H1 (cell line): ENCODE results near the gene RALA. TPM values are rescaled to one million over a fixed set of nuclear protein-coding genes. Genes with fewer than 3 reads are reported as not detected.
"Not testable (repeated sequence)": the region's sequence is repeated elsewhere in the genome, so short reads cannot be mapped to it uniquely, and the experiment has no call there.

Source experiments
- CTCF ChIA-PET: fragments of 300-600 bp; sonication (Branson Sonifier 250); formaldehyde crosslinking; loops from one replicate; lab custom pipeline; 2021; ENCODE audit not compliant: partially characterized antibody; lab: Charles Lee
- POLR2A ChIA-PET: fragments of 300-600 bp; sonication (Branson Sonifier 250); formaldehyde crosslinking; loops from one replicate; lab custom pipeline; 2021; ENCODE audit warnings: inconsistent platforms; ENCODE audit not compliant: partially characterized antibody; lab: Charles Lee
- DNase-seq, 2 experiments: peaks; one replicate each; pipeline versions ENCODE4 v3.0.0 to v3.0.0-alpha.2; 2010 to 2022; ENCODE audit warnings: low spot score in 2 of 2, low read depth in 1 of 2, mixed read lengths in 1 of 2
- FAIRE-seq: peaks from 2 replicates; lab custom pipeline; 2011; peaks lifted over from hg19 to GRCh38; lab: Jason Lieb, UNC
- H2AFZ ChIP-seq: 2 replicates; pipeline ENCODE4 v1.8.1; 2012; ENCODE audit warnings: low read length, inconsistent platforms
- H2AK5ac ChIP-seq: 2 replicates; pipeline ENCODE4 v1.6.1; 2013; ENCODE audit warnings: low read depth, low read length
- H2BK120ac ChIP-seq: replicated peaks from 2 replicates; pipeline ENCODE3; 2013; ENCODE audit warnings: low read depth, low read length, inconsistent platforms
- H2BK12ac ChIP-seq: 2 replicates; pipeline ENCODE4 v1.6.1; 2013; ENCODE audit warnings: low read depth, low read length
- H2BK15ac ChIP-seq: 2 replicates; pipeline ENCODE4 v1.6.1; 2013; ENCODE audit warnings: low read length
- H2BK20ac ChIP-seq: 2 replicates; pipeline ENCODE4 v1.6.1; 2013; ENCODE audit warnings: low read length
- H2BK5ac ChIP-seq: 2 replicates; pipeline ENCODE4 v1.6.1; 2013; ENCODE audit warnings: low read depth, low read length
- H3K14ac ChIP-seq: 2 replicates; pipeline ENCODE4 v1.6.1; 2013; ENCODE audit warnings: inconsistent platforms; ENCODE audit not compliant: insufficient read length
- H3K18ac ChIP-seq: 2 replicates; pipeline ENCODE4 v1.6.1; 2013; ENCODE audit warnings: low read length; ENCODE audit errors: extremely low read depth
- H3K23ac ChIP-seq: 2 replicates; pipeline ENCODE4 v1.6.1; 2013; ENCODE audit warnings: inconsistent platforms; ENCODE audit not compliant: insufficient read length
- H3K23me2 ChIP-seq: 2 replicates; pipeline ENCODE4 v1.6.1; 2013; ENCODE audit warnings: low read depth, low read length
- H3K27ac ChIP-seq: 2 replicates; pipeline ENCODE4 v1.6.1; 2011; ENCODE audit warnings: low read depth, low read length, inconsistent platforms
- H3K27me3 ChIP-seq, 4 experiments: replicated peaks in 1 of 4; 1 replicate in 1 of 4; 2 replicates in 3 of 4; pipeline versions ENCODE4 v1.6.1 to v1.8.1; 2011 to 2013; ENCODE audit warnings: low read length in 3 of 4, mild to moderate bottlenecking in 3 of 4, inconsistent platforms in 2 of 4, mixed read lengths in 2 of 4, moderate library complexity in 1 of 4; ENCODE audit not compliant: control insufficient read depth in 3 of 4, insufficient read depth in 3 of 4; ENCODE audit errors: extremely low read depth in 1 of 4
- H3K36me3 ChIP-seq, 4 experiments: 2 replicates each; pipeline versions ENCODE4 v1.6.1 to v1.8.1; 2011 to 2013; ENCODE audit warnings: mild to moderate bottlenecking in 4 of 4, low read length in 3 of 4, moderate library complexity in 2 of 4, control low read depth in 1 of 4, inconsistent platforms in 1 of 4; ENCODE audit not compliant: insufficient read depth in 4 of 4, control insufficient read depth in 2 of 4
- H3K4ac ChIP-seq: replicated peaks from 2 replicates; pipeline ENCODE3; 2013; ENCODE audit warnings: low read length, low read depth, mixed read lengths, inconsistent platforms; ENCODE audit not compliant: insufficient read length
- H3K4me1 ChIP-seq, 4 experiments: replicated peaks in 1 of 4; 1 replicate in 1 of 4; 2 replicates in 3 of 4; pipeline versions ENCODE4 v1.6.1 to v1.8.1; 2011 to 2013; ENCODE audit warnings: low read length in 3 of 4, inconsistent platforms in 2 of 4, mixed read lengths in 1 of 4; ENCODE audit not compliant: insufficient read depth in 4 of 4, control insufficient read depth in 3 of 4
- H3K4me2 ChIP-seq, 2 experiments: 2 replicates each; pipeline versions ENCODE4 v1.6.1 to v1.8.1; 2011 to 2013; ENCODE audit warnings: low read depth in 2 of 2, low read length in 2 of 2, control low read depth in 1 of 2, inconsistent platforms in 1 of 2, mild to moderate bottlenecking in 1 of 2; ENCODE audit not compliant: insufficient read depth in 1 of 2
- H3K4me3 ChIP-seq, 4 experiments: fragments of 200-600, 300-600 bp in 1 of 4; sonication (generic), shearing (Covaris generic), sonication (Bioruptor Twin) in 1 of 4; 2 replicates each; pipeline versions ENCODE4 v1.5.1 to v1.8.1; 2011 to 2016; ENCODE audit warnings: low read length in 4 of 4, low read depth in 3 of 4, control low read depth in 2 of 4, inconsistent platforms in 2 of 4, mild to moderate bottlenecking in 2 of 4, mixed read lengths in 1 of 4, moderate library complexity in 1 of 4; ENCODE audit not compliant: insufficient read depth in 2 of 4; ENCODE audit errors: extremely low read depth in 1 of 4
- H3K56ac ChIP-seq: replicated peaks from 2 replicates; pipeline ENCODE3; 2013; ENCODE audit warnings: low read depth, mild to moderate bottlenecking, mixed read lengths, low read length, inconsistent platforms; ENCODE audit not compliant: insufficient read length
- H3K79me1 ChIP-seq: 2 replicates; pipeline ENCODE4 v1.6.1; 2013; ENCODE audit warnings: low read depth, low read length, control low read depth
- H3K79me2 ChIP-seq, 2 experiments: 2 replicates each; pipeline versions ENCODE4 v1.6.1 to v1.8.1; 2012 to 2013; ENCODE audit warnings: low read length in 2 of 2, mild to moderate bottlenecking in 2 of 2, inconsistent platforms in 1 of 2; ENCODE audit not compliant: insufficient read depth in 2 of 2, control insufficient read depth in 1 of 2
- H3K9ac ChIP-seq, 4 experiments: replicated peaks in 1 of 4; 1 replicate in 1 of 4; 2 replicates in 3 of 4; pipeline versions ENCODE4 v1.6.1 to v1.8.1; 2011 to 2013; ENCODE audit warnings: low read depth in 3 of 4, low read length in 3 of 4, control low read depth in 2 of 4, mild to moderate bottlenecking in 2 of 4, moderate library complexity in 2 of 4, inconsistent platforms in 1 of 4; ENCODE audit errors: extremely low read depth in 1 of 4
- H3K9me3 ChIP-seq, 2 experiments: 2 replicates each; pipeline versions ENCODE4 v1.6.1 to v1.8.1; 2012 to 2013; ENCODE audit warnings: mild to moderate bottlenecking in 2 of 2, moderate library complexity in 2 of 2, control low read depth in 1 of 2, inconsistent platforms in 1 of 2, low read depth in 1 of 2, low read length in 1 of 2, mixed read lengths in 1 of 2; ENCODE audit not compliant: insufficient read depth in 2 of 2
- H4K20me1 ChIP-seq, 2 experiments: replicated peaks in 1 of 2; 2 replicates each; pipeline versions ENCODE3 to v1.8.1; 2011 to 2013; ENCODE audit warnings: inconsistent platforms in 2 of 2, low read length in 2 of 2, mild to moderate bottlenecking in 1 of 2; ENCODE audit not compliant: insufficient read depth in 2 of 2, control insufficient read depth in 1 of 2
- H4K5ac ChIP-seq: 2 replicates; pipeline ENCODE4 v1.6.1; 2013; ENCODE audit warnings: low read length, low read depth, mixed read lengths, inconsistent platforms; ENCODE audit not compliant: insufficient read length
- H4K8ac ChIP-seq: 2 replicates; pipeline ENCODE4 v1.8.0; 2013; ENCODE audit warnings: mild to moderate bottlenecking, moderate library complexity, low read length, inconsistent platforms; ENCODE audit not compliant: insufficient read depth; ENCODE audit errors: extremely low read depth
- H4K91ac ChIP-seq: replicated peaks from 2 replicates; pipeline ENCODE3; 2013; ENCODE audit warnings: low read length, mixed read lengths, inconsistent platforms; ENCODE audit not compliant: insufficient read length
- CBX5 ChIP-seq: fragments of 300-800, 300-1000 bp; sonication (generic); IDR thresholded peaks from 2 replicates; pipeline ENCODE4 v1.7.1; 2016; ENCODE audit warnings: antibody characterized with exemption, low read length, low read depth
- CTBP2 ChIP-seq: IDR thresholded peaks from 2 replicates; pipeline ENCODE4 v1.7.0; 2011; ENCODE audit warnings: borderline replicate concordance, mild to moderate bottlenecking, moderate library complexity, mixed read lengths, low read length; ENCODE audit not compliant: insufficient read depth, insufficient read length
- GTF2F1 ChIP-seq: IDR thresholded peaks from 2 replicates; pipeline ENCODE4 v1.6.1; 2012; ENCODE audit warnings: low read depth, low read length, improper control_type of control experiment, borderline replicate concordance
- MAFK ChIP-seq: IDR thresholded peaks from 2 replicates; pipeline ENCODE4 v1.6.1; 2012; ENCODE audit warnings: low read depth, mild to moderate bottlenecking, improper control_type of control experiment, low read length
- MAX ChIP-seq: IDR thresholded peaks from 2 replicates; pipeline ENCODE4 v1.6.1; 2012; ENCODE audit warnings: inconsistent platforms
- PHF8 ChIP-seq: fragments of 200-600 bp; sonication (generic); conservative IDR thresholded peaks from 2 replicates; pipeline ENCODE4 v1.7.1; 2012; ENCODE audit warnings: low read depth, mild to moderate bottlenecking, inconsistent platforms, low read length, moderate library complexity
- SRF ChIP-seq: IDR thresholded peaks from 2 replicates; pipeline ENCODE4 v1.6.1; 2011; ENCODE audit warnings: mild to moderate bottlenecking, low read depth, low read length, moderate library complexity
- TAF7 ChIP-seq: optimal IDR thresholded peaks from 2 replicates; pipeline ENCODE3; 2011; ENCODE audit warnings: low read depth, mild to moderate bottlenecking, inconsistent platforms, low read length, moderate library complexity, borderline replicate concordance
- WGBS, 2 experiments: shearing (Covaris generic) in 1 of 2; methylation state at CpG; one replicate each; pipeline versions ENCODE4 v1.1.6 to v1.1.7; 2013 to 2015; ENCODE audit warnings: low lambda C conversion rate in 2 of 2, mixed read lengths in 2 of 2, inconsistent platforms in 1 of 2, low coverage in 1 of 2, missing lambda C conversion rate in 1 of 2; ENCODE audit not compliant: insufficient replicate concordance in 2 of 2, insufficient coverage in 1 of 2, insufficient read length in 1 of 2; ENCODE audit errors: extremely low coverage in 1 of 2, missing lambda C conversion rate in 1 of 2; 5-methylcytosine and 5-hydroxymethylcytosine counted together
- polyA plus RNA-seq, 7 experiments: library from polyadenylated mRNA; depleted of rRNA in 3 of 7; stranded (reverse) in 5 of 7; unstranded in 2 of 7; fragments of >200 nt in 5 of 7; fragments of 200-250 nt in 2 of 7; gene quantifications; 1 replicate in 5 of 7; 2 replicates in 1 of 7; 4 replicates in 1 of 7; pipeline versions ENCODE4 v1.2.1 to v1.2.3, GENCODE V29; 2011 to 2013; ENCODE audit warnings: missing spikeins in 2 of 7, mixed read lengths in 2 of 7
- total RNA-seq: library from RNA; stranded (reverse); fragmentation: NEBNext Ultra II Directional; extraction: Animal tissue kit (Norgen Biotek cat#: 25700); gene quantifications from 2 replicates; pipeline ENCODE4 v1.2.1, GENCODE V29; 2021
- TF ChIP-seq, protein P1 (sequence below): IDR thresholded peaks from 2 replicates; pipeline ENCODE4 v1.6.1; 2012; ENCODE audit warnings: inconsistent platforms

Gene RALA
- total and polyA plus RNA-seq, 2 of the 8 experiments (the other 6 are each of a cell fraction or from before 2014, with no cell fraction given): 24.1 to 72.8 TPM

DNA sequence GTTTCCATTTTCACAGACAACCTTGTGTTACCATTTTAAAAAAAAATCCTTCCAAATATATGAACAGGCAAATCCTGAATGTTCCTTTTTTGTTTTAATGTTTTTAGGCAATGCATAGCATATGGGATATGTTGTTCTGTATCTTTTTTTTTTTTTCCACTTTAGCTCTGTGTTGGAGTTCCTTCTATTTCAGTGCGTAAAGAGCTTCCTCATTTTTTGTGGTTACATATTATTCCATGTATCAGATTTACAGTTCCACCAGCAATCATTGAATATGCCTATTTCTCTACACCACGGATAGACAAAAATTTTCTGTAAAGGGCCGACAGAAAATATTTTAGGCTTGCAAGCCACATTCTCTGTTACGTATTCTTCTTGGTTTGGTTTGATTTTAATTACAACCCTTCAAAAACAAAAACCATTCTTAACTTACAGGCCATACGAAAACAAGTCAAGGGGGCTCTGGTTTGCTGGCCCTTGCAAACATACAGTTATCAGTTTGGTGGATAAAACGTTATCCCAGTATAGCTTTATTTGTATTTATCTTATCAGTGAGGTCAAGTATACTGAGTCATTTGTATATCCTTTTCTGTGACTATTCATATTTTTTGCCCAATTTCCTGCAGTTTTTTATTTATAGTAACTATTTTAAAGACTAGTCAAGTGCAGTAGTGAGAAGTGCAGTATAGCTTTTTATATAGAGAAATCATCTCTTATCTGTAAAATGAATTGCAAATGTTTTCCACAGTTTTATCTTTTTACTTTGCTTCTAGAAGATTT, 55.7 kb downstream of the RALA start (continued):
- TF ChIP-seq GTF2F1 (no peak), MAX (no peak), SRF (no peak), PHF8 (no peak), TAF7 (no peak), MAFK (no peak), CTBP2 (no peak), CBX5 (no peak)
- TF ChIP-seq, protein P1, sequence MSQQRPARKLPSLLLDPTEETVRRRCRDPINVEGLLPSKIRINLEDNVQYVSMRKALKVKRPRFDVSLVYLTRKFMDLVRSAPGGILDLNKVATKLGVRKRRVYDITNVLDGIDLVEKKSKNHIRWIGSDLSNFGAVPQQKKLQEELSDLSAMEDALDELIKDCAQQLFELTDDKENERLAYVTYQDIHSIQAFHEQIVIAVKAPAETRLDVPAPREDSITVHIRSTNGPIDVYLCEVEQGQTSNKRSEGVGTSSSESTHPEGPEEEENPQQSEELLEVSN: no peak

- H4K5ac ChIP-seq, H3K4me2 ChIP-seq, H3K23ac ChIP-seq, POLR2A ChIA-PET, H2BK12ac ChIP-seq, H2AK5ac ChIP-seq, H3K56ac ChIP-seq, H2BK15ac ChIP-seq, H3K4me3 ChIP-seq, H3K18ac ChIP-seq, H3K14ac ChIP-seq, H3K9me3 ChIP-seq, H4K8ac ChIP-seq, H3K27me3 ChIP-seq, DNase-seq, H3K4me1 ChIP-seq, H4K20me1 ChIP-seq, H3K23me2 ChIP-seq, H2BK120ac ChIP-seq, H2BK20ac ChIP-seq, FAIRE-seq, H2AFZ ChIP-seq, H3K4ac ChIP-seq, H3K27ac ChIP-seq, H3K36me3 ChIP-seq, H3K79me1 ChIP-seq, H2BK5ac ChIP-seq, H3K9ac ChIP-seq, H4K91ac ChIP-seq: not testable (repeated sequence)
- WGBS, 2 experiments: 95% methylated on average over 9 of the region's 9 CpGs; no CpG with 5 or more reads in 1 of the 2 experiments
- peaks cover 0 to 72% of the 10 kb centered on the region in 2 experiments; a peak in 2 of 4 replicates for H3K79me2 ChIP-seq
- CTCF ChIA-PET: interaction anchor here (2.2 kb wide), 1 partner anchor 63 kb away, joined by 8 read pairs; no protein-coding TSS in a partner anchor
Observed at GRCh38 chr7:39679874-39680273, 56.5 kb downstream of the RALA start.
